CD1c-positive myeloid dendritic cell (primary cell): ENCODE measurements around the gene HNRNPF.
"Not testable (repeated sequence)": the region's sequence is repeated elsewhere in the genome, so short reads cannot be mapped to it uniquely, and the experiment has no call there.

ENCODE experiments used
- DNase-seq: peaks from one replicate; pipeline ENCODE4 v3.0.0-alpha.2; 2016; ENCODE audit errors: extremely low spot score

The HNRNPF gene

GRCh38 chr10:43348511-43349312, 60.3 kb downstream of the HNRNPF start:
- peak; percentile 92 for DNase-seq

DNA sequence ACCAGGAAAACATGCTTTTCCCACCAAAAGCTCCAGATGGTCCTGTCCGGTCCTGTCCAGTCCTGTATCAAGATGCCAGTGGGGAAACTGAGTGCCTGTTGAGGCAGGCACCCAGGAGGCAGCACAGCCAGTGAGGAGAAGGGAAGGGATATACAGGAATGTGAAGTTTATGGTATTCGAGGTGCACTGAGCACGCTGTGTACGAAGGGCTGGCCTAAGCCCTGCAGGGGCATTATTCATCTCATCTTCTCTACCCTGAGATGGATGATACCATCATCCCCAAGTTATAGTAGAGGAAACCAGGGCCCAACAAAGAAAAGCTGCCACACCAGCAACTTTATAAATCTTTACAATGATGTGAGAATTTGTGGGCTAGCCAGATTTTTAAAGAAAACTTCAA, 61.0 kb downstream of the HNRNPF start:
- DNase-seq, result no peak

GRCh38 chr10:43344051-43344450, 64.9 kb downstream of the HNRNPF start:
- no peak for DNase-seq

DNA sequence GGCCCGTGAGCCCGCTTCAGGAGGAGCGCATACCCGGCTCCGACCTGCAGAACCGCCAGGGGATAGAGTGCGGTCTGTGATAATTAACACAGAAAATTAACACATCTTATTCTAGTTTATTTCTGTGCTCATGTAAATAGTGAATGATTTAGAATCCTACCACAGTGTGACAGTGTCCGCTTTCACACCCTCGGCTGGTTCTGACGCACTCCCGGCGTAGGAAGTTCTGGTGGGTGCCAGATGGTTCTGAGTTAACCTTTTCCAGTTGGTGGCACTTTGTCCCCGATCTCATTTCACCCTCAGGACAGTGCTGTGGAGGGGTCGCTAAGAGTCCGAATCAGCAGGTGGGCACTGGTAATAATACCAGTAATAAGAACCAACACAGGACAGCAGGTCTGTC, 65.9 kb downstream of the HNRNPF start:
- DNase-seq, result no peak

- no peak for DNase-seq
Measured at GRCh38 chr10:43342279-43343125, 66.5 kb downstream of the HNRNPF start.

- no peak for DNase-seq
Measured at GRCh38 chr10:43341450-43341849, 67.5 kb downstream of the HNRNPF start.

DNA sequence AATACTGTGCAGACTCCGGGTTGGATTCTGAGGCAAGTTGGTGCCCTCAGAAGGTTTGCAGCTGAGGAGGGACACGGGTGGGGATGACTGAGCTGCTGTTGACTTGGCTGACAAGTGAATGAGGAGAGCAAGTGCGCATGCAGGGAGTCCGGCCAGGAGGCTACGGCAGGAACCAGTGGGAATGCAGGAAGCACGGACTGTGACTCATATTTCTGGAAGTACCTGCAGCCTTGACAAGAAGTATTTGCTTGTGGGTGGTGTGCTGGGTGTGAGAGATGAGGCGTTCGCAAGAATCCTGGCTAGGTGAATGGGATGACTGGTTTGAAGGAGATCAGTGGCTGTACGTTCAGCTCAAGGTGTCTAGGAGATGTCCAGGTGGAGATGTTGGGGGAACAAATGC, 68.4 kb downstream of the HNRNPF start:
- no peak for DNase-seq

- no peak for DNase-seq
Measured at GRCh38 chr10:43340101-43340500, 68.9 kb downstream of the HNRNPF start.

DNA sequence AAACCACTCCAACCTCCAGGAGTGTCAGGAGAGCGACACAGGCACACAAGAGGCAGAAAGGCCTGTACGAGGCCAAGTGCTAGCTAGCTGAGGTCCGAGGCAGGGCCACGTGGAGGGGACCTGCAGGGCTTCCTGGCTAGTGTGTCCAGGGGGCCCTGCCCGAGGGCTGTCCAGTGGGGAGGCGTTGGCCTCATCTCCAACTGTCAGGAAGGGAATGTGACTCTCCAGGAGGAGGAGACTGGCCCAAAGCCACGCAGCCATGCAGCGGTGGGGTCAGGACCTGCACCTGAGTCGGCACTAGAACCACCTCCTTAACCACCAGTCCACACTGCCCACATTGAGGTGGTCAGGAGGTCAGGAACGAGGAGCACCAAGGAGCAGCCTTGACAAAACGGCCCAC, 69.8 kb downstream of the HNRNPF start:
- no peak for DNase-seq

DNA sequence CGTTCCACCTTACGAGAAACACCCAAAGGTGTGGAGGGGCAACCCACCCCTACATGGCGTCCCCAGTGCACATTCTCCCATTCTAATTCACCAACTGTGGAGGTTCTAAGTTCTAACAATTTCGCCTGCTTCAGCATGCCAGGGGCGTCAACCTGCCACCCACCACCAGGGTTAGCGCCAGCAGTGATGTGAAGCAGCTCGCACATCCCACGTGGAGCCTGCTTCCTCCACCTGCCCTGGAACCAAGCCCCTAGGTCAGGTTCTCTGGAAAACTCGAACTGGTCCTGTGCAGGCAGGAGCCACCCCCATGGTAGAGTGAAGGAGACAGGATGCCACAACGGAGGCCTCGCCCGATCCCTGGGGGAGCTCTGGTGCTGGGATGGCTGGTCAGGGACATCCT, 70.9 kb downstream of the HNRNPF start:
- no peak for DNase-seq

DNA sequence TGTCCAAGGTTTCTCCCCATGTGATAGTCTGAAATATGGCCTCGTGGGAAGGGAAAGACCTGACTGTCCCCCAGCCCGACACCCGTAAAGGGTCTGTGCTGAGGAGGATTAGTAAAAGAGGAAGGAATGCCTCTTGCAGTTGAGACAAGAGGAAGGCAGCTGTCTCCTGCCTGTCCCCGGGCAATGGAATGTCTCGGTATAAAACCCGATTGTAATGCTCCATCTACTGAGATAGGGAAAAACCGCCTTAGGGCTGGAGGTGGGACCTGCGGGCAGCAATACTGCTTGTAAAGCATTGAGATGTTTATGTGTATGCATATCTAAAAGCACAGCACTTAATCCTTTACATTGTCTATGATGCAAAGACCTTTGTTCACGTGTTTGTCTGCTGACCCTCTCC, 71.5 kb downstream of the HNRNPF start:
- not testable (repeated sequence) for DNase-seq

DNA sequence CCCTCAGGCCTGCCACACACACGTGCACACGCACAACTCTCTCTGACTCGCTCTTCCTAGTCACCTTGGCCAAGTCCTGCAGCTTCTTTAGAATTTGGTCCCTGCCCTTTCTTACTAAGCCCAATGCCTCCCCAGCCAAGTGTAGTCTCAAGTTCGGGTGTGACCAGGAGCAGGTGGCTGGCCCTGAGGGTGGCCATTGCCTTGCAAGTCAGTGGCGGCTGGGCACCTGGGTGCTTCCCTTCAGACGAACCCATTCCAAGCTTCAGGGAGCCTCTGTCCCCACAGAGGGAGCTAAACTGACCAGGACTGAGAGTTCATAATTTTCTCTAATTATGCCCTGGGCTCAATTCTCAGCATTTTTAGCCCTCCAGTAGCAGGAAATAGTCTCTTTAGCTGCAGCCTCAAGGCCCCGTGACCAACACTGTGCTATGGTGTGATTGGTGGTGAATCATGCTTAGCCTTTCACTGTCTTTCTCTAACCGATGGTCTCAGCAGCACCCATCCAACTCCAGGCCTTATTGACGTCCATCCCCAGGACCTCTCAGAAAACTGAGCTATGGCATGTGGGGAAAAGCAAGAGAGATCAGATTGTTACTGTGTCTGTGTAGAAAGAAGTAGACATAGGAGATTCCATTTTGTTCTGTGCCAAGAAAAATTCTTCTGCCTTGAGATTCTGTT, 72.2 kb downstream of the HNRNPF start:
- no peak for DNase-seq

DNA sequence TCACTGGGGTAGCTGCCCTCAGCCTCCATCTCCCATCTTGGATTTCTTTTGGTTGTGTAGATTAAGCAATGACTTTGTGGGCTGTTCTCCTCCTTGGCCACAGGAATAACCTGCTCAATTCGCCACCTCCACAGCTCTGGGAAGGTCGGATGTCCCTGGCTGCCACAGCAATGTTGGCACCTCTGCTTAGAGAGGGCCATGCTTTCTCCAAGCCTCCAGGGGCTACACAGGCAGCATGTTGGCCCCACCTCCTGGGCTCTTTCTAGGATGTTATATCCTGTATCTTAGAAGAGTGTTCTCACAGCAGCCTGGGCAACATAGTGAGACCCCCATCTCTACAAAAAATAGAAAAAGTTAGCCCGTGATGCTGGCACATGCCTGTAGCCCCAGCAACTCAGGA, 72.9 kb downstream of the HNRNPF start:
- no peak for DNase-seq
